Endothelial cell of umbilical vein (primary cell): ENCODE data around the gene ITPKC. TPM values are rescaled to one million over a fixed set of nuclear protein-coding genes. Genes with fewer than 3 reads are reported as not detected.
A peak's percentile ranks its signal among the peaks of the same experiment; 100 is the strongest.

Experiments
- BruUV-seq: library from RNA; stranded (reverse); fragments of 400-500 nt; replicated peaks from 2 replicates; lab custom pipeline; 2021; lab: Mats Ljungman, UMichigan
- CTCF ChIA-PET: fragments of 300-600, 350-600 bp; sonication (Branson Sonifier 250); formaldehyde crosslinking; loops from one replicate; lab custom pipeline; 2021; ENCODE audit warnings: antibody characterized with exemption, inconsistent platforms; lab: Charles Lee
- POLR2A ChIA-PET: fragments of 300-600, 350-600 bp; sonication (Branson Sonifier 250); formaldehyde crosslinking; loops from one replicate; lab custom pipeline; 2021; ENCODE audit warnings: antibody characterized with exemption, inconsistent platforms; lab: Charles Lee
- DNase-seq: peaks from one replicate; pipeline ENCODE4 v3.0.0-alpha.2; 2011; ENCODE audit warnings: low read depth, low spot score
- FAIRE-seq: peaks from 2 replicates; lab custom pipeline; 2011; peaks lifted over from hg19 to GRCh38; lab: Jason Lieb, UNC
- H2AFZ ChIP-seq: 2 replicates; pipeline ENCODE4 v1.6.0; 2012; ENCODE audit warnings: low read depth, low read length, control low read depth, inconsistent platforms
- H3K27ac ChIP-seq: 2 replicates; pipeline ENCODE4 v1.5.1; 2011; ENCODE audit warnings: low read depth, mild to moderate bottlenecking, control low read depth, low read length, moderate library complexity; ENCODE audit not compliant: insufficient read depth
- H3K27me3 ChIP-seq, 2 experiments: 2 replicates each; pipeline versions ENCODE4 v1.6.0 to v1.6.1; 2011; ENCODE audit warnings: low read length in 2 of 2, mixed read lengths in 1 of 2; ENCODE audit not compliant: control insufficient read depth in 2 of 2, insufficient read depth in 2 of 2
- H3K36me3 ChIP-seq, 2 experiments: 2 replicates in 1 of 2; 3 replicates in 1 of 2; pipeline ENCODE4 v1.5.1; 2011; ENCODE audit warnings: low read length in 2 of 2, mild to moderate bottlenecking in 1 of 2, moderate library complexity in 1 of 2; ENCODE audit not compliant: control insufficient read depth in 2 of 2, insufficient read depth in 2 of 2; ENCODE audit errors: extremely low read depth in 1 of 2
- H3K4me1 ChIP-seq: 3 replicates; pipeline ENCODE4 v1.5.1; 2011; ENCODE audit warnings: mild to moderate bottlenecking, low read length; ENCODE audit not compliant: control insufficient read depth, insufficient read depth; ENCODE audit errors: extremely low read depth
- H3K4me2 ChIP-seq: 2 replicates; pipeline ENCODE4 v1.6.1; 2011; ENCODE audit warnings: low read length, control low read depth, mixed read lengths; ENCODE audit not compliant: insufficient read depth
- H3K4me3 ChIP-seq, 3 experiments: fragments of 200-600 bp in 1 of 3; sonication (generic), shearing (Covaris generic) in 1 of 3; replicated peaks in 1 of 3; 2 replicates each; pipeline ENCODE4 v1.5.1; 2011 to 2016; ENCODE audit warnings: control low read depth in 3 of 3, low read length in 3 of 3, mild to moderate bottlenecking in 2 of 3, inconsistent platforms in 1 of 3, low read depth in 1 of 3, moderate library complexity in 1 of 3; ENCODE audit not compliant: insufficient read depth in 1 of 3
- H3K79me2 ChIP-seq: 2 replicates; pipeline ENCODE4 v1.6.0; 2012; ENCODE audit warnings: low read length, inconsistent platforms; ENCODE audit not compliant: control insufficient read depth, insufficient read depth
- H3K9ac ChIP-seq: replicated peaks from 2 replicates; pipeline ENCODE3; 2011; ENCODE audit warnings: low read length, control low read depth; ENCODE audit not compliant: insufficient read depth; ENCODE audit errors: extremely low read depth
- H3K9me1 ChIP-seq: replicated peaks from 3 replicates; pipeline ENCODE4 v1.6.0; 2011; ENCODE audit warnings: mild to moderate bottlenecking, low read length; ENCODE audit not compliant: control insufficient read depth, insufficient read depth; ENCODE audit errors: extremely low read depth
- H3K9me3 ChIP-seq: replicated peaks from 2 replicates; pipeline ENCODE4 v1.5.1; 2012; ENCODE audit warnings: low read length, inconsistent platforms; ENCODE audit not compliant: control insufficient read depth, insufficient read depth
- H4K20me1 ChIP-seq: replicated peaks from 2 replicates; pipeline ENCODE3; 2011; ENCODE audit warnings: mild to moderate bottlenecking, low read length; ENCODE audit not compliant: control insufficient read depth, insufficient read depth; ENCODE audit errors: extremely low read depth
- EZH2 ChIP-seq: IDR thresholded peaks from 2 replicates; pipeline ENCODE4 v1.6.1; 2012; ENCODE audit warnings: borderline replicate concordance, low read depth, mild to moderate bottlenecking, moderate library complexity, low read length, inconsistent platforms; ENCODE audit not compliant: severe bottlenecking
- FOS ChIP-seq: IDR thresholded peaks from 2 replicates; pipeline ENCODE4 v1.6.1; 2011; ENCODE audit warnings: mild to moderate bottlenecking, low read length, moderate library complexity, borderline replicate concordance; ENCODE audit not compliant: insufficient read depth
- MAX ChIP-seq: IDR thresholded peaks from 2 replicates; pipeline ENCODE4 v1.6.1; 2011; ENCODE audit not compliant: insufficient read depth, insufficient read length
- POLR2A ChIP-seq: IDR thresholded peaks from 2 replicates; pipeline ENCODE4 v1.6.1; 2012; ENCODE audit warnings: low read depth, mild to moderate bottlenecking, control low read depth, low read length
- POLR2AphosphoS5 ChIP-seq: IDR thresholded peaks from 2 replicates; pipeline ENCODE4 v1.6.1; 2012; ENCODE audit warnings: low read depth, mild to moderate bottlenecking, control low read depth, low read length, moderate library complexity; ENCODE audit not compliant: insufficient read depth
- dilution Hi-C: fragments of 300-500 bp; cut with MboI; formaldehyde crosslinking; loops from one replicate; pipeline ENCODE4 v1.15.0; 2019; ENCODE audit warnings: low sequenced_read_pairs; ENCODE audit not compliant: extremely low pct_ligation_motif_present
- intact Hi-C: fragments of 100-400 bp; cut with micrococcal nuclease; formaldehyde crosslinking; loops from one replicate; pipeline ENCODE4 v1.10.0; 2022
- polyA plus RNA-seq, 4 experiments: library from polyadenylated mRNA; depleted of rRNA in 3 of 4; stranded (reverse) in 3 of 4; unstranded in 1 of 4; fragments of >200 nt; gene quantifications; 2 replicates each; pipeline versions ENCODE4 v1.2.1 to v1.2.3, GENCODE V29; 2011 to 2012; ENCODE audit warnings: missing spikeins in 1 of 4
- total RNA-seq: library from RNA; stranded (reverse); gene quantifications from 2 replicates; pipeline ENCODE4 v1.2.3, GENCODE V29; 2021

The ITPKC gene
- total and polyA plus RNA-seq, 2 donors (not counting 3 experiments of a cell fraction or from before 2014, with no cell fraction given): 7.3 to 16.1 TPM

DNA sequence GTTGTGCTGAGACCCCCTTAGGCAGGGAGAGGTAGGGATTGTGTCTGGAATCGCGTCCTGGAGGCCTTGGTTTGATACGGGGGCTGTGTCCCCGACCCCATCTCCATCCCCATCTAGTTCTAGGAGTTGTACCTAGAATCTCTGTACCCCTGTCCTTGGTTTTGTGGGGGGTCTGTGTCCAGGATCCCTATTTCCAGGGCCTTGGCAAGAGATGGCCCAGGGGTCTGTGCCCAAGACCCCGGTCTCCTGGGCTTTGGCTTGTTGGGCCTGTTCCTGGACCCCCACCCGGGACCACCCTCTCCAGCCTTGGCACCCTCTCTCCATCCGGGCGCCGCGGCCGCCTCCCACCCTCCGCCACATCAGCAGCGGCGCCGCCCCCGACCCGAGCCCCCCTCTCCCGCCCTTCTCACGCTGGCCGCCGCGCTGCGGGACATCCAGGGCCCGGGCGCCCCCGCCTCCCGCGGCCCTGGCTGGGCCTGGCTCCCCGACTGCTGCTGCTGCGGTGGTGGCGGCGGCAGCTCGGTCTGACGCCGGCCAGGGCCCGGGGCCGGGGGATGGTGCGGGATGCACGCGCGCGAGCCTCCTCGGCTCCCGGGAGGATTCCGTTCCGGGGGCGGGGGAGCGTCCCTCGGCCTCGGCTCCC lies 26.7 kb upstream of the ITPKC start, which contains the start of gene NUMBL:
NUMBL (minus strand) TSS at position 602 of the 643 bp plus-strand sequence; CDS start at position 434, 168 bp downstream.
- TF ChIP-seq MAX (no peak), EZH2 (no peak), POLR2AphosphoS5 (peak; percentile 87), POLR2A (peak; percentile 24), FOS (no peak)
- Histone ChIP-seq H3K4me1 (peaks cover 13% of the 10 kb centered on the region), H3K9me1 (no peaks in the 10 kb centered on the region), H3K27me3 (no peaks in the 10 kb centered on the region), H3K79me2 (peaks cover 27% of the 10 kb centered on the region), H3K27ac (peak within 1 kb of the TSS; percentile 91), H3K9ac (peak within 1 kb of the TSS; percentile 92), H3K9me3 (no peaks in the 10 kb centered on the region), H3K4me2 (peak within 1 kb of the TSS; percentile 78), H2AFZ (peak within 1 kb of the TSS; percentile 90), H3K36me3 (peaks cover 0 to 12% of the 10 kb centered on the region in 2 experiments), H3K4me3 (peak within 1 kb of the TSS; percentile 64 to 79 (median 73)), H4K20me1 (no peaks in the 10 kb centered on the region)
- FAIRE-seq: peak; percentile 8
- ChIA-PET POLR2A (interaction anchor here (0.6 to 1.2 kb wide), 2 partner anchors 31 to 60 kb away, joined by 3 to 5 read pairs; partner anchors contain the start of genes ACTMAP and SNRPA), CTCF (interaction anchor here (0.8 to 1.4 kb wide), 4 partner anchors 11 to 27 kb away, joined by 3 to 4 read pairs (median 4); no protein-coding TSS in a partner anchor)
- no TSS peak for BruUV-seq
- DNase-seq: no peak
- dilution Hi-C loops (no loop called here), intact Hi-C loops (loop anchor here (1.0 kb wide), 3 partner anchors 25 to 117 kb away; partner anchors contain the start of gene ACTMAP)
